HCT116 (cell line): Measurements from ENCODE around the gene ZNF519.

Experiments
- EZH2 ChIP-seq: fragments of 200-600 bp; sonication (generic); IDR thresholded peaks from 2 replicates; pipeline ENCODE4 v1.6.1; 2017; ENCODE audit warnings: antibody characterized with exemption, mixed run types
- POLR2A ChIP-seq: IDR thresholded peaks from 2 replicates; pipeline ENCODE4 v1.7.0; 2011; ENCODE audit warnings: borderline replicate concordance; ENCODE audit not compliant: insufficient read depth, insufficient read length; ENCODE audit errors: extremely low read depth
- REST ChIP-seq: IDR thresholded peaks from 2 replicates; pipeline ENCODE4 v1.6.1; 2012; ENCODE audit warnings: low read depth
- ZBTB33 ChIP-seq: IDR thresholded peaks from 2 replicates; pipeline ENCODE4 v1.6.1; 2011; ENCODE audit warnings: mild to moderate bottlenecking, low read length, moderate library complexity; ENCODE audit not compliant: insufficient replicate concordance; ENCODE audit errors: extremely low read depth
- TF ChIP-seq, protein P1 (sequence below): IDR thresholded peaks from 2 replicates; pipeline ENCODE4 v1.6.1; 2012
- TF ChIP-seq, protein P2 (sequence below), 3 experiments: fragments of 200-600 bp in 1 of 3; sonication (generic) in 1 of 3; IDR thresholded peaks in 2 of 3; conservative IDR thresholded peaks in 1 of 3; 2 replicates each; pipeline ENCODE4 v1.5.1; 2012 to 2017; ENCODE audit warnings: low read depth in 2 of 3, low read length in 2 of 3, antibody characterized with exemption in 1 of 3, borderline replicate concordance in 1 of 3, control low read depth in 1 of 3, mild to moderate bottlenecking in 1 of 3, mixed read lengths in 1 of 3, mixed run types in 1 of 3, moderate library complexity in 1 of 3; ENCODE audit not compliant: insufficient read depth in 1 of 3

GRCh38 chr18:14089191-14089590, 43.0 kb downstream of the ZNF519 start:
- no peak for TF ChIP-seq REST
- TF ChIP-seq, protein P1, sequence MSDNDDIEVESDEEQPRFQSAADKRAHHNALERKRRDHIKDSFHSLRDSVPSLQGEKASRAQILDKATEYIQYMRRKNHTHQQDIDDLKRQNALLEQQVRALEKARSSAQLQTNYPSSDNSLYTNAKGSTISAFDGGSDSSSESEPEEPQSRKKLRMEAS = no peak
- no peak for TF ChIP-seq POLR2A
- TF ChIP-seq, protein P2, sequence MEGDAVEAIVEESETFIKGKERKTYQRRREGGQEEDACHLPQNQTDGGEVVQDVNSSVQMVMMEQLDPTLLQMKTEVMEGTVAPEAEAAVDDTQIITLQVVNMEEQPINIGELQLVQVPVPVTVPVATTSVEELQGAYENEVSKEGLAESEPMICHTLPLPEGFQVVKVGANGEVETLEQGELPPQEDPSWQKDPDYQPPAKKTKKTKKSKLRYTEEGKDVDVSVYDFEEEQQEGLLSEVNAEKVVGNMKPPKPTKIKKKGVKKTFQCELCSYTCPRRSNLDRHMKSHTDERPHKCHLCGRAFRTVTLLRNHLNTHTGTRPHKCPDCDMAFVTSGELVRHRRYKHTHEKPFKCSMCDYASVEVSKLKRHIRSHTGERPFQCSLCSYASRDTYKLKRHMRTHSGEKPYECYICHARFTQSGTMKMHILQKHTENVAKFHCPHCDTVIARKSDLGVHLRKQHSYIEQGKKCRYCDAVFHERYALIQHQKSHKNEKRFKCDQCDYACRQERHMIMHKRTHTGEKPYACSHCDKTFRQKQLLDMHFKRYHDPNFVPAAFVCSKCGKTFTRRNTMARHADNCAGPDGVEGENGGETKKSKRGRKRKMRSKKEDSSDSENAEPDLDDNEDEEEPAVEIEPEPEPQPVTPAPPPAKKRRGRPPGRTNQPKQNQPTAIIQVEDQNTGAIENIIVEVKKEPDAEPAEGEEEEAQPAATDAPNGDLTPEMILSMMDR (IDR thresholded peaks at IDR 0.05 in 2 of 3, conservative IDR thresholded peaks at IDR 0.05 in 1 of 3; ENCODE audit: borderline replicate concordance in 1 of 3, insufficient read depth in 1 of 3, low read depth in 2 of 3, low read length in 2 of 3) = no peak
- no peak for TF ChIP-seq EZH2
- TF ChIP-seq ZBTB33 = no peak
